SW 1271 (cell line): ENCODE measurements around the gene SLC66A1.

Experiments used
- DNase-seq, 2 experiments: peaks; one replicate each; lab custom pipeline; 2025; lab: John Stamatoyannopoulos, UW

Gene SLC66A1

DNA sequence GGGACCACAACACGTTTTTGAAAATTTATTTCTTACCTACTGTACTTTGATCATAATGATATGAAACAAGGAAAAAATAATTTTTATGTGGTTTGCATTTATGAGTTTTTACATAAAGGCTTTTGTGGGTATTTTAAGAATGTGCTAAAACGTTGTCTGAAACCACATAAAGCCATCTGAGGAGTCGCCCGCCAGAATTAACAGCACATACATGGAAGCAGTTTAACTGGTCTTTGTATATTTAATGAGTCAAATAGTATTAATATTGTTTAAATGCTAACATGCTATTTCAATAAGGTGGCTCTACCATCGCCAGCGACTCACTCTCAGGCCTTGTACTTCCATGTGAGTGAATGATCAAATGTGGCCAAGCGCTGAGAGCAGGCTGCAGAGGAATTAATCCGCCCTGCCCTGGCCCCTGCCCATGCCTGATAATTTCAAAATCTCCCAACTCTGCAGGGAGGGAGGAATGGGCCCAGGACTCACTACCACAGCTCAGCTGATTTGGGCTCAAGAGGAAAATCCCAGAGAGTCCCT lies 49.6 kb downstream of the SLC66A1 start:
- DNase-seq, result no peak

DNA sequence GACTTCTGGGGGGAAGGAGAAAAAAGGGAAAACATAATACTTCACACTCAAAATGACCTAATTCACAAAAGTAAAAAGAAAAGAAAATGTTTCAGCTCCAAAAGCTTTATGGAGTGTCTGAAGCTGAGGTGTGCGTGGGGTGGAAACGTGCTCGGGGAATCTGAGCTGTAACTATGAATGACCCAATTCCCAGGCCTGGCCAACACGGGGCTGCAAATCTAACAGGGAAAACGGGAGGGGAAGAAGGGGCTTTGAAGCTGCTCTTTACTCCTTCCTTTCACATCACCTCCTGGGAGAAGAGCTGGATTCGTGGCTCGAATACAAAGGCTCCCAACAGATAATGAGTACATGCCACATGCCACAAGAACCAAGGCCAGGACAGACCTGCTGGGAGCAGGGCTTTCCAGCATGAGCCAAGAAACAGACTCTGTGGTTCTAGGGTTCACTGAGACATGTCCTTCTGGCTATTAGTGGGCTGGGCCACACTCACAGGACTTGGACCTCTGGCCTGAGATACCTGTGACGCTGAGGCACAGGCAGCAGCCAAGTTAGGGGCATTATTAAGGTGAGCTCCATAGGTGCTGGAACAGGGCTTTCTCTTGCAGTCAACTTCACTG lies 51.5 kb downstream of the SLC66A1 start:
- no peak for DNase-seq

DNA sequence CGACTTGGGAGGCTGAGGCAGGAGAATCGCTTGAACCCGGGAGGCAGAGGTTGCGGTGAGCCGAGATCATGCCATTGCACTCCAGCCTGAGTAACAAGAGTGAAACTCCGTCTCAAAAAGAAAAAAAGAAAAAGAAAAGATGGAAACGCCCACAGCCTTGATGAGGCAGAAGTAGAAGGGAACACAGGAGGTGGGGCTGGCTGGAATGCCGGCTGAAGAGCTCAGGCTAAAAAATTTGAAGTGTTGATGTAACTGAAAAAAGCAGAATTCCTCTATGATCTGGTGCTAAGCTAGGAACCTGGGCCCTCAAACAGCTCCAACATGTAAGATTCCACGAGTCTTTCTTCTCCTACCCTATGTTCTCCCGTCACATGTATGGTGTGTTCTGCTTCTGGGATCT lies 53.6 kb downstream of the SLC66A1 start:
- DNase-seq, result no peak

DNA sequence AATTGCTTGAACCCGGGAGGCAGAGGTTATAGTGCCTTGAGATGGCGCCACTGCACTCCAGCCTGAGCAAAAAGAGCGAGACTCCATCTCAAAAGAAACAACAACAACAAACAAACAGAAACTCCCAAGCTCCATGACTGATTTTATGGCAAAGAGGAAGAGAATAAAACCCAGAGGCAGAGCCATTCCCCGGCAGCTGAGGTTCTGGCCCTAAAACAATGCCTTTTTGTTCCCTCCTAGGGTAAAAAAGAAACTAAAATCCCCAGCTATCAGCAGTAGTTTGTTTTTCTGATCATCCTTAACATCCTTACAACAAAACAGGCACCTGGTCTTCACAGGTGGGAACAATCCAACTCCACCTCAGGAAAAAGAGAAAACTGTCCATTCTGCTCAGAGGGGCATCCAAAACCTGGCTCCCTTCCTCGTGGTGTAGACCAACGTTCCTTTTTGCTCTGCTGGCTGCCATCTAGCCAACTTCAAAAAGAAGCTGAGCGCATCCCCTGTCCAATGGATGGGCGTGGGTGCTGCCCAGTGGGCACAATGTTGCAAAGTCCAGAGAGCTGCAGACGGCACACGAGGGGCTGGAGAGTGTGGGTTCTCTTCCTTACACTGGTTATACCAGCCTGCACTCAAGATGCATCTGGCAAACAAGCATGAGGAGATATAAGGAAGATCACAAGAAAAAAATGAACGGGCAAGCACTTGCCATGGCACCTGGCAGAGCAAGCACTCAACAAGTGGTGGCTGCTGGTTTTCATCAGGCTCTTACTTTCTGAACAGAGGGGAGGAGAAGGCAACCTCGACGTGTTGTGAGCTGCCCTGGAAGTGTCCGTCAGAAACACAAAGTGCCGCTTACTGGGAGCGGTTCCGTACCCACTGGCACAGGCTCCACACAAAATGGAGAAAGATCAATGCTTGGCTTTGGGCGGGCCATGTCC lies 54.7 kb downstream of the SLC66A1 start:
- no peak for DNase-seq

DNA sequence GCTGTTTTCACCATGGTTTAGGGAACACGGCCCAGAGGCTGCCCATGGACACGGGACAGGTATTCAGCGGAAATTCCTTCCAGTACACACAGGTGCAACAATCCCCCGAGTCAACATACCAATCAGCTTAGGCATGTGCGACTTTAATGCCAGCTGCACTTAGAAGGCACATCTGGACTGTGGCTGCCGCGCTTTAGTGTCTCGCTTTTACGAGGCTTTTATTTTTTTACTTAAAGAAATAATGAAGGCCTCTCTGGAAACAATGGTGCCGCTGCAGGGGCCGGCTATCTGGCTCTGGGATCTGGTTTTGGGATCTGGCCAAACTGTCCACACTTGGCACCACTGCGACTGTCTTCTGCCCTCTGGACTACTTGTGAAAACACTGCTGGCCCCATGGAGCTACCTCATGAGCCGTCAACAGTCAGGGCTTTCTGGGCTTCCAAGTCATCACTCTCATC lies 55.5 kb downstream of the SLC66A1 start:
- no peak for DNase-seq

DNA sequence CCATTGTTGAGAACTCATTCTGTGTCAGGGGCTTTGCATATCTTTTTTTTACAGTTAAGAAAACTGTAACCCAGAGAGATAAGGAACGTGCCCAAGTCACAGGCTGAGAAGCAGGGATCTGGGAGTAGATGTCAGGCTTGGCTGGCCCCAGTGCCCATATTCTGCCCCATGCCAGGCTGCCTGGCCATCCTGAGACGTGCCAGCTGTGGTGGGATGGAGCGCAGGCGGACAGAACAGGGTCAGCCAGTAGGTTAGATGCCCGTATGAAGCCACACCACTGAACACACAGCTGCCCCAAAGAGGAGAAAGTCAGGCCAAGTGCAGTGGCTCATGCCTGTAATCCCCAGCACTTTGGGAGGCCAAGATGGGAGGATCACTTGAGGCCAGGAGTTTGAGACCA lies 55.9 kb downstream of the SLC66A1 start:
- DNase-seq, result no peak

DNA sequence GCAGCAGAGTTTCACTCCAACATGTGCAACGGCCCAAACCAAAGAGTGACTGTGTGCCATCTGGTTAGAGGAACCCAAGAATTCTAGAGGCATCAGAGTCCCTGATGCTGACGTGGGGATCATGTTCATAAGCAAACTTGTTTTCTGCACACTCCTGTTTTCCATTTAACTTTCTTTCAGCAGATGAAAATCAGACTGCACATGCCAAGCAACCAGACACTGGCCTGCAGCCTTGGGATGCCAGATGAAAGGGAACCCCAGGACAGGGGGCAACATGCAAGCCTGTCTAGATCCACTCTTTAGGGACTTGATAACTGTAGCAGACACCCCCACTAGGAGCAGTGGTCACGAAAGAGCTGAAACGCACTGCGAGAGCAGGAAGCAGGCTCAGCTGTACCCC lies 56.8 kb downstream of the SLC66A1 start:
- DNase-seq, result no peak

DNA sequence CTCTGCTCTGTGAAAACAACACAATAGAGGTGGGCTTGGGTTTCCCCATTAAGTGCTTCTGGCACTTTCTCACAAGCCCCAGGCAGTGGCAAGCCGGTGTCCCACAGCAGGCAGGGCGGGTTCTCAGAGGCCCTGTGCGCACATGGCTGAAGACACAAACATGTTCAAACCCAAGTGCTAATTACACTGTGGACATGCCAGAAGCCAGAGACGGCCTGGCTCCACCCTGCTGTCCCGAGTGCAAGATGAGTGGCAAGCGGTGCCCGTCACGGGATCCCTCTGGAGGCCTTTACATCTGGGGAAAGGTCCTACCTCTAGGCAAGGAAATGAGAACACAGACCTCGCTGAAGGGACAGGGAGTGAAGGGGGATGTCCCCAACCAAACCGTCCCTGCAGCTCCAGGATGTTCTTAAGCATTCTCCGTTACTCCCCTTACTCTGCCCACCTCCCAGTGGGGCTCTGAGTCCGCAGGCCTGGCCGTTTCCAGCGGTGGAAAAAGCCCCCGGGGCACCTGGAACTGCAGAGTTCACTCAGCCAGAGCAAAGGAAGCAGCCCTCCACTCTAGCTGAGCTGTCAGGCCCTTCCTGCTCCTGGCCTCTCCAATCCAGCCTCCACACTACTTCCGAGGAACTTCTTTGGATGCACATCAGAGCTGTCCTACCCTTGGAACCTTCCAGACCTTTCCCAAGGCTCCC lies 57.4 kb downstream of the SLC66A1 start:
- DNase-seq, result no peak

DNA sequence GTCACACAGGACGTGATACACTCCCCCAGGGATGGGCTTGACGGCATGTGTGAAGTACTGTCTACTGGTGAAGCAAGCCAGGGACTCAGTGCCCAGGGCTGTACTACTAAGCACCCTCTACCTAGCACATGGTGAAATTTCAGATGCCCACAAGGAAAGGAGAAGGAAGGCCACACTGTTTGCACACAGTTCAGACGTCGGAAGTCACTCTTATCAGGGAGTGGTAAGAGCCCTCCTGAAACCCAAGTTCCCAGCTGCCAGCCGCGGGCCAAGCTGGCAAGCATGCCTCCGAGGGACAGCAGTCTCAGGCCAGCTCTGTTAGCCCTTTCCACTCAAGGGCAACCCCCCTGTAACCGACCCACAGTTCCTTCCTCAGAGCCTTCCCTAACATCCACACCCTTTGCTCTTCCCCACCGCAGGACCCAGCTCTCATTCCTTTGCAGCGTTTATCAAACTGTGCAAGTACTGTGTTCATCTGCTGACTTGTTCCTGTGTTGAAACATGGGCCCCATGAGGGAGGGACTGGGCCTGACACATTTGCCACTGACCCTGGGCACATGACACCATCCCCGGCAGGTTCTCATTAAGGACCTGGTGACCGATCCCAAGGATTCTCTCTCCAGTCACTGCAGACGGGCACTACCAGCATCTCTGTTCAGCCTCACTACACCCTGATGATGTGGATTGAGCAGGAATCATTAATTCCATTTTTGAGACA lies 58.5 kb downstream of the SLC66A1 start:
- DNase-seq, result no peak

DNA sequence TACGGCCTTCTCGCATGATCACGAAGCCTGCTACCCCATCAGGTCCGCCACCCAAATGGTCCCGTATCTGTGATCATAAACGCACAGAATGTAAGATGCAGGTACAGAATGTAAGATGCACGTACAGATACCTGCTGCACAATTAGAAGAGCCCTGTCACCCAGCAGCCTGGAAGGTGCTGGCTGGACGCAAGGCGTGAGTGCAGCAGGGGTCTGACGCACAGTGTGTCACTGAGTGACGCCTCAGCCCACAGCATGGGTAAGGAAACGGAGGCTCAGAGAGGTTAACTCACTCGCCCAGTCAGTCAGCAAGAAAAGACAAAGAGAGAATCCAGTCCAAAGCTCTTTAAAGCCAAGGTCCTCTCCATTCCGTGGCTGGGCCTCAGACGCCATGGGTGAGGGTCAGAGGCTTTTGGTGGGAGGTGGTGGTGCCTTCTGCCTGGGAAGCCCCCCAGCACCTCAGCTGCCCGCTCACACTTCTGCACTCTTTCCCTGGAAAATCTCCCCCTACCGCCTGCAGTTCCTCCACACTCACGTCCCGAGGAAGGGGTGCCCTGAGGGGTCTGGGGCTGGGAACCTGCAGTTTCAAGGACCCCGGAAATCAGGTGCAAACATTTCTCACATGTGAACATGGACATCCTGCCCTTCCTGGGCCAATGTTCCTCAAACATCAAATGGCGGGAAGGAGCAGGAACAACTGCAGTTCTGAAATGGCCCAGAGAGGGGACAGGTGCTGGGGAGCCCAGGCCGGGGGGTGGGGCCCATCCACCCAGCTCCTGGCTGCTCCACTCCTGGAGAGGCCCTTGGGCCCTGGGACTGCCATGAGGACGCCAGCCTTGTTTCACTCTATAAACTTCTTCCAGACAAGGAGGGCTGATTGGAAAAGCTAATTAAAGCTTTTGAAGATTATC lies 59.4 kb downstream of the SLC66A1 start:
- no peak for DNase-seq

DNA sequence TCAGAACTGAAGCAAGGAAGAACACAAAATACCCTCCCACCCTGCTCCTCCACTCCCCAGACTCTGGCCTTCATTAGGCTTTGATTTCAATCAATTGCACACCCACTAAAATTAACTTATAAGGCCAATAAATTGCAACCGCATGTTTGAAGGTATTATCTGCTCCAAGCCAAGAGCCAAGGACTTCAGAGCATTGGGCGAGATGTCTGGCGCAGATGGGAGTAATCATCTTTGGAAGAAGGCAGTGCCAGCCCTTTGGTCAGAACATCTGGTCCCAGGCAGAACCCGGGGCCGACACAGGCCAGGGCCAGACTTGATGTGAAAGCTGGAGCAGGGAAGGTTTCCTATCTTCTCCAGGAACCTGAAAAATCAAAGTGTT lies 60.0 kb downstream of the SLC66A1 start:
- no peak for DNase-seq

DNA sequence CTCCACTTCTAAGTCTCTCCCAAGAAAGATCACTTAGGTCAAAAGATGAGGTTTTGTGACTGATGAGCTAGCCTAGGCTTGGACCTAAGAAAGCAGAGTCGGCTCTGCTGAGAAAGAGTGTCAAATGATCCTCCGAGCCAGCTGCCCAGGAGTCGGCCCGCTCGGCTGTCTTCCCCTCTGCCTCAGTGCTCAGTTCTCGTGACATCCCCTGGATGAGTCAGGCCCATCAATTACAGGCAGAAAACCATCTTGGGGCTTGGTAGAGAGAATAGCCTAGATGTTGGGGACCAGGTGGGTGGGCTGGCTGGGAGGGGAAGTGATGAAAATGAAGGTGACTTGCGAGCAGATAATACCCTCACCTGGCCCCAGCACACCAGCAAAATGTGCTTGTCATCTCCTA lies 60.5 kb downstream of the SLC66A1 start:
- no peak for DNase-seq

DNA sequence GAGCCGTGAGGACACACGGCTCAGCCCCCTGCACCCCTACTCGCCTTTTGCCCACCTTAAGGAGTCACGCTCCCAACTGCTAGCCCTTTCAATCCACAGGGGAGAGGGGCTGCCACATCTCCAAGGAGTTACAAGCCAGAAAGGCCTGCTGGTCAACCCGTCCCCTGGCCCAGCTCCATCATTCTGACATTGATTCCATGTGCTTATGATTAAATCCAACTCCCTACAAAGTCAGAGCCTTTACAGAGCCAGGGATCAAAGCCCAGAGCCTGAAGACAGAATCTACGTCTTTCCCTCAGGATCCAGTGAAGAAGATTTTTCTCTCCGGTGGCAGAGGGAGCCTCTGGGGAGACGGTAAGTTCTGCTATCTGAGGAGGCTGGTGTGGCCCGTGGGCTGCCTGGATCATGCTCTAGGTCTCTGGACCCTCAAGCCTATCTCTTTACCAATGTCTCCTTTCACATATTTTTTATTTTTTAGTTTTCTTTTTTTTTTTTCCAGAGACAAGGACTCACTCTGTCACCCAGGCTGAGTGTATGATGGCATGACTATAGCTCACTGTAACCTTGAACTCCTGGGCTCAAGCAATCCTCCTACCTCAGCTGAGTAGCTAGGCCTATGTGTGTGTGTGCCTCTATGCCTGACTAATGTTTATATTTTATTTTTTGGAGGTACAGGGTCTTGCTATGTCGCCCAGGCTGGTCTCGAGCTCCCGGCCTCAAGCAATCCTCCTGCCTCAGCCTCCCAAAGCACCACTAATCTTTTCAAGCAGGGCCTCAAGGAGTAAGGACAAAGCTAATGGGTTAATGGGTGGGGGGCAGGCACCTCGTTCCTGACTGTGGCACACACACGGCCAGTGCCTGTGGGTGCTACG lies 61.3 kb downstream of the SLC66A1 start:
- no peak for DNase-seq

DNA sequence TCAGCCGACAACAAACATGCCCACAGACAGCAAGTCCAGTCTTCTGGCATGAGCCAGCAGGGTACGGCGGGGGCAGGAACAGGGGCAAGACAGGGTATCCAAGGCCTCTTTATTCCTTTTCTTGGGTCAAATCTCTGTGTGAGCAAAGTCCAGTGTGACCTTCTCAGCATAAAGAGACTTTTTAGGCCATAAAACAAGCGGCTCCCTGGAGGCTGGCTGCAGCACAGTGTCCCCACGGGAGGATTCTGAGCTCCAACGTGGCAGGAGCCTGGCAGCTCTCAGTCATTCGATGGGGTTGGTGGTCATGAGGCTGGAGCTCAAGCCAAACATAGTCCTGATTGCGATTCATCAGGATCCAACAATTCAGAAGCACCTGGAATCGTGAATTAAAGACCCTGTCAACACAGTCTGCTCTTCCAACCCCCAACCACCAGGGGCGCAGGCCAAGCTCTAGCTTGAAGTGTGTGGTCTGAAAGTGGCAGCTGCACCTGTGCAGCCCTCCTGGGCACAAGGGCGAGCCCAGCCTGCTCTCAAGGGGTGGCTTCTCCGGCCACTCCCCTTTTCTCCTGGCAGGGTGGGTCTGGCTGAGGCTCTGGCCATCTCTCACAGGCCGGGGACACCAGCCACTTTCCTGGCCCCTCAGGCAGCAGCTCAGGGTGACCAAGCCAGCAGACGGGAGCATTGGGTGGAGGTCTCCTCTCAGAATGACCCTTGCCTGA lies 62.1 kb downstream of the SLC66A1 start:
- DNase-seq, result no peak

DNA sequence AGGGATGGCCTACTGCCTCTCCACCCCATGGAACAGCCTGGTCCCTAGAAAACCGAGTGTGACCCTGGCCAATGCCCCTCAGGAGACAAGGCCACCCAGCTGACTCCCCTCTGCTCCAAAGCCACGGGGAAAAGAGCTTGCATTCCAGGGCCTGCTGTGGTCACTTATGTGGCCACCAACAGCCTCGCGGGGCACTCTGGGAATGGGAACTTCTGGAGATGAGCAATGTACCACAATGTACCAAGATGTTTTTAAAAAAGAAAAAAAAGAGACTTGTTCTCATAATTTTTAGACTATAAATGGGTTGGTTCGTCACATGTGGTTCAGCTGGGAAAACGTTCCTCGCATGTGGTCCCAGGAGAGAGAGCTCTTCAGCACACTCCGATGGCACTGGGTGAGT lies 62.8 kb downstream of the SLC66A1 start:
- no peak for DNase-seq

DNA sequence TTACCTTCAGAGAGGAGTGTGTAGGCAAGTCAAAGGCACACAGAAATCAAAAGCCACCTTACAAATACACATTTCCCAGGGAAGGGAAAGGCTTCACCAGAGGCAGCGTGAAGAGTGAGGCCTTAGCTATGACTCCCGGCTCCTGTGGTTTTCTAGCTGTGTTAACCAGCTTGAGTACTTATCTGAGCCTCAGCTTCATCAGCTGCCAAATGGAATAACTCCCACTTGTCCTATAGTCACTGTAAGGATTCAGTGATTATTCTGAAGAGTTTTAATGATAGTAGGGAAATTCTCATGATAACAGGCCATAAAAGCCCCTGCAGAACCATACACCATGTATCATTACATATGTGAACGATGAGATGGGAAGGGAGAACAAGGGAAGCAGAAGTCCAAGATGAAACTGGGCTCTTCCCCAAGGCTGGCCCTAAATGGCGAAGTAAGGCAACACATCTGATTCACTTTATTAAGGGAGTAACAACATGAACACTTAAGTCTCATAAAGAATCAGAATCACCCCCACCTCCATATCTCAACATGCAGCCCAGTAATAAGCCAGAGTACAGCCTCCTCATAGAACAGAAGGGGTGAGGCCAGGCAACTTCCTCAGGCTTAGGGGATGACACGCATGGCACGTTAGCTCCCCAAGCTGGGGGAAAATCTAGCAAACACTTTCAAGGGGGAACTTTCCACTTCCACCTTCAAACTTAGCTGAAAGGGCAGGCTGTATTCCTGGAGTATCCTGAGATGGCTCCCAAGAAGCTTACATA lies 63.7 kb downstream of the SLC66A1 start:
- no peak for DNase-seq

DNA sequence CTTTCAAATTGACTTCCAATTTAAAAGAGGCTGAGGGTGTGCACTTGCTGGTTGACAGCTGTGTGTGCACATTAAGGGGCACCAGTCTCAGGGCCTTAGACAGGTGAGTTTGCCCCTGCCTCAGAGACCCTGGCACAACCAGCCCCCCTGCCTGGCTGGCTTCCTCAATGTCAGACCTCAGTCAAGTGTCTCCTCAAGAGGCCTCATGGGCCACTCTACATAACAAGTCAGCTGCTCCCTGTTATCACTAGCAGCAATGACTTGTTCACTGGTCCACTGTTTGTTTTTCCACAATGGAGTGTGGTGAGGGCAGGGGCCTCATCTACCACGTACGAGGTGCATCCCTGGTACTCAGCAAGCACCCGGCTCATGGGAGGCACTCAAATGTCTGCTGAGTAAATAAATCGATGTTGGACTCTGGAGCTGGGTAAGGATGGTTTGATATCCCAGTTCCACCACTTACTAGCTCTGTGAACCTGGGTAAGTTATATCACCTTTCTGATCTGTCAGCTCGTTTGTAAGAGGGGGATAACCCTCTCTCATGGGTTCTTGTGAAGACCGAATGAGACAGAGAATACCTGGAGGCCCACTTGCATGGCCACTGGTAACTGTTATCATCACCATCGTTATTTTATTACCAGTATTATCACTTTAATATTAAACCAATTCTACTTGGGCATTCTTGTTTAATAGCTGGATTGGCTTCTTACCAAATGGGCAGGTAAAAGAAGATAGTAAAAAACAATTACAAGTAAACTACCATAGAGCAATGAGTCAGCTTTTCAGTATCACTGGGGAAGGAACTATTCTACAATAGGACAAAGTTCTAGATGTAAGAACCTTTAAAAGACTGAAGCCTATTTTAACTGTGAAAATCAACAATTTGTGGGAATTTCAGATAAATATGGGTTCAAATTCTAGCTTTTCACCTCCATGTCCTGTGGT lies 64.6 kb downstream of the SLC66A1 start:
- no peak for DNase-seq
